NCI-H510A treated with DMSO at 0.1 percent for 48 hours (cell line): Measurements from ENCODE around the gene SUN2.
A peak's percentile ranks its signal among the peaks of the same experiment; 100 is the strongest.
"Not testable (repeated sequence)": the region's sequence is repeated elsewhere in the genome, so short reads cannot be mapped to it uniquely, and the experiment has no call there.

ENCODE experiments used
- DNase-seq: peaks from one replicate; lab custom pipeline; 2025; lab: John Stamatoyannopoulos, UW

Gene SUN2, protein sequence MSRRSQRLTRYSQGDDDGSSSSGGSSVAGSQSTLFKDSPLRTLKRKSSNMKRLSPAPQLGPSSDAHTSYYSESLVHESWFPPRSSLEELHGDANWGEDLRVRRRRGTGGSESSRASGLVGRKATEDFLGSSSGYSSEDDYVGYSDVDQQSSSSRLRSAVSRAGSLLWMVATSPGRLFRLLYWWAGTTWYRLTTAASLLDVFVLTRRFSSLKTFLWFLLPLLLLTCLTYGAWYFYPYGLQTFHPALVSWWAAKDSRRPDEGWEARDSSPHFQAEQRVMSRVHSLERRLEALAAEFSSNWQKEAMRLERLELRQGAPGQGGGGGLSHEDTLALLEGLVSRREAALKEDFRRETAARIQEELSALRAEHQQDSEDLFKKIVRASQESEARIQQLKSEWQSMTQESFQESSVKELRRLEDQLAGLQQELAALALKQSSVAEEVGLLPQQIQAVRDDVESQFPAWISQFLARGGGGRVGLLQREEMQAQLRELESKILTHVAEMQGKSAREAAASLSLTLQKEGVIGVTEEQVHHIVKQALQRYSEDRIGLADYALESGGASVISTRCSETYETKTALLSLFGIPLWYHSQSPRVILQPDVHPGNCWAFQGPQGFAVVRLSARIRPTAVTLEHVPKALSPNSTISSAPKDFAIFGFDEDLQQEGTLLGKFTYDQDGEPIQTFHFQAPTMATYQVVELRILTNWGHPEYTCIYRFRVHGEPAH

DNA sequence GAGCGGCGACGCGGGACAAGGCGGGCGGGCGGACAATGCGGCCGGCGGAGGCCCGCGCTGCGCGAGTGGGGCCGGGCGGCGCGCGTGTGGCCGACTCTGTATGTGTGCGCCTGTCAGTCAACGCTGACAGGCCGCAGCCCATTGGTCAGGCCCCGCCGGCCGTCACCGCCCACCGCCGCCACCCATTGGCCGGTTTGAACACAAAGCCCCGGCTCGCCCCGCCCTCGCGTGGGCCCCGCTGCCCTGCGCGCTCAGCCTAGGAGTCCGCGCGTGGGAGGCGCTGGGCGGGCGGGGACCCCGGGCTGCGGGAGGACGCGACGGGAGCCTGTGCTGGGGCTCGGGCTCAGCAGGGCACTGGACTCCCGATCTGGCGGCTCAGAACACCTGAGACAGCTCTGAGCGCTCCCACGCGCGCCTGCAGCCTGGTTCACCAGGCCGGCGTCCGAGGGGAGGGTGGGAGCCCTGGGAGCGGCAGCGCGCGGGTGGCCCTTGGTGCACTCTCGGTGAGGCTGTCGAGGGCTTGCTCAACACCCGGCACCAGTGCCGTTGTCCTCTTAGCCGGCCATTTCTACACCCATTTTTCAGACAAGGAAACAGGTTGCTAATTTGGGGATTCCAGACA is at the start of gene SUN2:
Gene SUN2, minus strand, starts transcription at position 88 of the 622 bp plus-strand sequence. CDS start 3,370 bp downstream, outside the sequence.
- peak; percentile 25 for DNase-seq

DNA sequence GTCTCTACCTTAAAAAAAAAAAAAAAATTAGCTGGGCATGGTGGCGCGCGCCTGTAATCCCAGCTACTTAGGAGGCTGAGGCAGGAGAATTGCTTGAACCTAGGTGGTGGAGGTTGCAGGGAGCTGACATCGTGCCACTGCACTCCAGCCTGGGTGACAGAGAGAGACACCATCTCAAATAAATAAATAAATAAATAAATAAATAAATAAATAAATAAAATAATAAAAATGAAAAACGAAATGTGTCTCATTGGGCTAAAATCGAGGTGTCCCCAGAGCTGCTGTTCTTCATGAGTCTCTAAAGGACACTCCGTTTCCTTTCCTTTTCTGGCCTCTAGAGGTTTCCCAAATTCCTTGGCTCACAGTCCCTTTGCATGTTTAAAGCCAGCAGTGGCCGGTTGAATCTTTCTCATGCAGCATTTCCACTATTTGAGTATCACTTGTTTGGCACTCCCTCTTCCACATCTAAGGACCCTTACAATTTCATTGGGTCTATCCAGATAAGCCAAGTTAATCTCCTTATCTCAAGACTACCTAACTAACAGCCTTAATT is 49.3 kb upstream of the SUN2 start:
- not testable (repeated sequence) for DNase-seq

DNA sequence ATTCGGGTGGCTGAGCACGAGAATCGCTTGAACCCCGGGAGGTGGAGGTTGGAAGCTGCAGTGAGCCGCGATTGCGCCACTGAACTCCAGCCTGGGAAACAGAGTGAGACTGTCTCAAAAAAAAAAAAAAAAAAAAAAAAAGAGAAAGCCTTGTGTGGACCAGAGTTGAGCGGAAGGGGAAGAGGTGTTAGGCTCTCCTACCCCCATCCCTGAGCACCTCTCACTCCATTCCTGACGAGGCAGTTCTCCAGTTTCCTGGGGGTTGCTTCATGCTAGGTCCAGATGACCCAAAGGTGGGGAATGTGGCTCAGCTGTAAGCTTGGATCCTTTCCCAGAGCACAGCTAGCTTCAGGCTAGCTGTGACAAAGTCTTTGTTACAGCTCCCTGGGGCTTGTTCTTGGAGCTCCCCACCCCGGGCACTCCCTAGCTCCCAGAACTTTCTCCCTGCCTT is 46.9 kb upstream of the SUN2 start:
- DNase-seq: no peak

DNA sequence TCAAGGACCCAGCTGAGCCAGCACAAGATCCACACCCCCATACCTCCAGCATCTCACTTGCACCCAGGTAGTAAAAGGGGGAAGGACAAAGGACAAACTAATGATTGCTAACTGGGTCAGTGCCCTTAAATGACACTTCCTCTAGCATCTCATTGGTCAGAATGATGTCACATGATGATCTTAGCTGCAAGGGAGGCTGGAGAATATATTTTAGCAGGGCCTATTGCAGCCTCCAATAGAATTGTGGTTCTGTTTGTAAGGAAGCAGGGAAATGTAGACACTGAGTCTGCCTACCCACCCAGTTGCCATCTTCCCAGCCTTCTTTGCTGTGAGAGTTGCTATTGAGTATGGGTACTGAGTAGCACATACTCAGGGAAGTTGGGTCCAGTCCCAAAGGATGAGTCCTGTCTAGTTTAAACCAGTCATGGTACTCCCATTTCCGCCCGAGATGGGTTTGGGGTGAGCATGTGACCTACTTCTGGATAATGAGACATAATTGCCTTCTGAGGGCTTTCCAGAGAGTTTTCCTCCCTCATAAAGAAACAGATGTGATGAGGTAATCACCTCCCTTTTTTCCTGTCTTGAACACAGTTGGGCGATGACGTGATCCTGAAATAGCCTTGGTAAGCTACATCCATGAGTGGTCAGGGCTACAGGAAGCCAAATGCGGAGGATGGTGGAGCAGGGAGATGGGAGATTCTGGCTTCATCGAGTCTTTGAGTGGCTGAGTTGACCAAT is 43.6 kb upstream of the SUN2 start:
- DNase-seq: no peak

DNA sequence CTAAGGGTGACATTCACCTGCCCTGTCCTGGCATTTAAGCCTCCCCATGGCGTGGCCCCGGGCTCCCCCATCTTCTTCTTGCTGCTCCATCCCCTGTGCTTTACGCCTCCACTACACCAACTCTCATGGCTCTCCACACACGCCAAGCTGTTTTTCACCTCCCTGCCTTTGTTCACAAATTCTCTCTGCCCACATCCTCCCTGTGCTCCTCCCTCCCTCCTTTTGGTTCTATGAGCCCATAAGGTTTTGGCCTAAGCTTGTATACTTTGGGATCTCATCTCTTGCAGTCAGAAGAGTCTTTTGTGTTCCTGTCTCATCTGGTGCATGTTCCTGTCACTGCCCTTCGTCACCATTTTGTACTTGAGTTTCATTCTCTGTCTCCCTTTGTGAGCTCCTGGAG is 42.7 kb upstream of the SUN2 start:
- DNase-seq: no peak

DNA sequence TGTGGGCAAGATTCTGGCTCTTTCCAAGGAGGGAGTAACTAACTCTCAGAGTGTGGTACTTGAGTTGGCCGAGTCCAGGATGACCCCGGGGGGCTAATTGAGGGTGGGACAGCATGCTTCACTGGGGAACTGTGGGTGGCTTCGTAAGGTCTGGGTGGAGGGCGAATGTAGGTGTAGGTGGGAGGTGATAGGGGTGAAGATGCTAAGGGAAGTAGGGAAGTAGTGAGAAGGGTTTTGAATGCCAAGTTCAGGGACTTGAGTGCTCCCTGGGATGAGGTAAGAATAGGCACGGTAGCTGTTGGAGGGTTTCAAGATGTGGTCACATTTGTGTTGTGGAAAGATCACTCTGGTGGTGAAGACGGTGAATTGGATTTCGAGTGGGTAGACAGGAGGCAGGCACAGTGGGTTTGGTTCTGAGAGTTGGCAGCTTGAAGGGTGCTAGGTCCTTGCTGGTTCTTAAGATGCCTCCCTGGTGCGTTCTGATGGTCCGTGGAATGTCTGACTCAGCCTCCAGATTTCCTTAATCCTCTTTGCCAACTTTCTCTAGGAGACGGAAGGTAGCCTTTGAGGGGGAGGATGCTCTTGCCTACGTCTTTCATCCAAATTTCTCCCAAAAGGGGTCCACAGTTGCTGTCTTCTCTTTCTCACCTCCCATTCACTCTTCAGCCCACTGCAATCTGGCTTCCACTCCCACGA is 40.6 kb upstream of the SUN2 start:
- no peak for DNase-seq

DNA sequence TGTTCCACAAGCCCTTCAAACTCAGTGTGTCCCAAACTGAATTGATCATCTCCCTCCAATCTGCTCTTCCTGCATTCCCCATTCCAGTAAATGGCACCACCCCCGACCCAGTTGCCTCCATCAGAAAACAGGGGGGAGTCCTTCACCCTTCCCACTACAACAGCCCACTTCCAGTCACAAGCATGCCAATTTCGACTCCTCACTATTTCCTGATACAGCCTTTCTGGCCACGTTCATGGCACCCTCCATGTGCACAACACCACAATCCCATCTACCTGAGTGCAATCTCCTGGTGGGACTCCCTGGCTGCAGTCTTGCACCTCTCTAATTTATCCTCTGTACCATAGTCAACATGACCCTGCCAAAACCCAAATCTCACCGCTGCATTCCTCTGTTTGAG is 39.8 kb upstream of the SUN2 start:
- no peak for DNase-seq

DNA sequence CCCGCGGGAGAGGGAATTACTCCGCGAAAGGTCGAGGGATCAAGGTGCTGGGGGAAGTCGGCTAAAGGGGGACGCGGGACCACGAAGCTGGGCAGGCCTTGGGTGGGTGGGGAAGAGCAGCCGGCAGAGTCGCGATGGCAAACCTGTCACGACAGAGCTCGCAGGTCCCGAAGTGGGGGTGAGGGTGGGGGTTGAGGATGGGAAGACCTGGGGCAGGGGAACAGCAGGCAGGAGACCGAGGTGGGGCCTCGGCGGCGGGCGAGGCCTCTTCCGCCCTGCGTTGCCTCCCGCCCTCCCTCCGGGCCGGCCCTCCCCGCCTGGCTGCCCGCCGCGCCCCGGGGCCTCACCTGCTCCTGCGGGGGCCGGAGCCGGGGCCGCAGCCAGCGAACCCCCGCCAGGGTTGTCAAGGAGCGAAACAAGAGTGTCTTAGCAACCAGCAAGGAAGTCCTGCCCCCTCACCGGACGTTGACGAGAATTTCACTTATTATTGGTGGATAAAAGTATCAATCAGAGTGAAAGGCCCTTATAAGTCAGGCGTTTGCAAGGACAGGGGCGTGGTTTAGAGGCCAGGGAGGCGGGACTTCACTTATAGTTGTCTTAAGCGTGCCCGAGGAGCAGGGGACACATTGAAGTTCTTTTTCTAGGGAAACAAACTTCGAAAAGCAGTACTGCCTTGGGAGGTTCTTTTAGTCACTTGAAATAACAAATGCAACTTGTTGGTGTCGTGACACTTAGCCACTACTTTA is 38.1 kb upstream of the SUN2 start, which contains the start of gene DNAL4:
Gene DNAL4, minus strand, starts transcription at position 423 of the 746 bp plus-strand sequence. CDS start 11,412 bp downstream, outside the sequence.
- peak; percentile 93 for DNase-seq

DNA sequence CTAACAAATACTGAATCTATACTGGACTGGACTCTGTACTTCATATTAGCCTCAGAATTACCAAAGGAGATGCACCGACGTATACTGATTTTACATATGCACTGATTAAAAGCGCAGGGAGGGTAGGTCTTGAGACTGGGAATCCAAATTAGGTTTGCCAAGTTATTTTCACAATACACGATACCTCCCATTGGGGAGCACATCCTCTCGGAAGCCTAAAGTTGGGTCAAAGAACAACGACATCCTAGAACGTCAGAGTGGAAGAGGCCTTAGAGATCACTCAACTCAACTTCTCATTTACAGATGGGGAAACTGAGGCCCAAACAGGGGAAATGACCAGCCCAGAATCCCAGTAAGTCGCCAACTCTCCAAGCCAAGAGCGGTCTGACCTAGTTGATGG is 37.5 kb upstream of the SUN2 start:
- no peak for DNase-seq

DNA sequence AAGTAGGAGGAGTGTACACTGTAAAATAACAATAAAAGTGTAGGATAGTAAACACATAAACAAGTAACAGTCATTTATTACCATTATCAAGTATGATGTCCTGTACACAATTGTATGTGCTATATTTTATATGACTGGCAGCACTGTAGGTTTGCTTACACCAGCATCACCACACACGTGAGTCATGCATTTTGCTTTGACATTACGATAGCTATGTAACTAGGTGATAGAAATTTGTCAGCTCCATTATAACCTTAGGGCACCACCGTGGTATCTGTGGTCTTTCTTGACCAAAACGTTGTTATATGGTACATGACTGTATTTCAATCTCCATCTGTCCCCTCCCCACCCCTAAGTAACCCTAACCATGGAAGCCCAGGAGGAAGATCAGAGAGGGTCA is 37.0 kb upstream of the SUN2 start:
- no peak for DNase-seq

DNA sequence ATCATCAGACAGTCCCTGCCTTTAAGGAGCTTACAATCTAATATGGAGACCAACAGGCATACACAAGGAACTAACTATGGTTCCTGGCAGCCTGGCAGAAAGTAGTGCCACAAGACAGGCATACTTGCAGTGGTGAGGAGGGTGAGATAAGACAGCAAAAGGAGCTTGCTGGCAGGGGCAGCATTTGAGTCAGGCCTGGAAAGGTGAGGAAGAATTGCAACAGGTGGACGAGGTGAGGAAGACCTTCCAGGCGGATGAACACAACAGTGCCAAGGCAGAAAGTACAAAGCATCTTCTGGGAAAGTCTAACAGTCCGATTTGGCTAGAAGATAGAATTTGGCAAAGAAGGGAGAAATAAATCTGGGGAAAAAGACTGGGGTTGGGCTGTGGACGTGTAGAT is 33.8 kb upstream of the SUN2 start:
- no peak for DNase-seq

DNA sequence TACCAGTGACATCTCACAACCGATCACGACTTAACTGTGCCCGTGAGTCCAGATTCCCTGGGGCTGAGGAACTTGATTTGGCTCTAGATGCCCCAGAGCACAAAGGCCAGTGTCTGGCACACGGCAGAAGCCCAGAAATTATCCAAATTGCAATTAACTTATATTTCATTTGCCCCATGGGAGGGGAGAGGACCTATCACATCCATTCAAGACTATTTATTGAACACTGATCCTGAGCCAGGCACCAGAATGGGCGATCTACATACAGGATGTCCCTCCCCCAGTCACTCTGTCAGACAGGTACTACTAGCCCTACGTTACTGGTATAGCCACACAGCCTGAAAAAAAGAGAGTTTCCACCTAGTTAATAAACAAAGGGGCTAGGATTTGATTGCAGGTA is 33.0 kb upstream of the SUN2 start:
- DNase-seq: no peak

DNA sequence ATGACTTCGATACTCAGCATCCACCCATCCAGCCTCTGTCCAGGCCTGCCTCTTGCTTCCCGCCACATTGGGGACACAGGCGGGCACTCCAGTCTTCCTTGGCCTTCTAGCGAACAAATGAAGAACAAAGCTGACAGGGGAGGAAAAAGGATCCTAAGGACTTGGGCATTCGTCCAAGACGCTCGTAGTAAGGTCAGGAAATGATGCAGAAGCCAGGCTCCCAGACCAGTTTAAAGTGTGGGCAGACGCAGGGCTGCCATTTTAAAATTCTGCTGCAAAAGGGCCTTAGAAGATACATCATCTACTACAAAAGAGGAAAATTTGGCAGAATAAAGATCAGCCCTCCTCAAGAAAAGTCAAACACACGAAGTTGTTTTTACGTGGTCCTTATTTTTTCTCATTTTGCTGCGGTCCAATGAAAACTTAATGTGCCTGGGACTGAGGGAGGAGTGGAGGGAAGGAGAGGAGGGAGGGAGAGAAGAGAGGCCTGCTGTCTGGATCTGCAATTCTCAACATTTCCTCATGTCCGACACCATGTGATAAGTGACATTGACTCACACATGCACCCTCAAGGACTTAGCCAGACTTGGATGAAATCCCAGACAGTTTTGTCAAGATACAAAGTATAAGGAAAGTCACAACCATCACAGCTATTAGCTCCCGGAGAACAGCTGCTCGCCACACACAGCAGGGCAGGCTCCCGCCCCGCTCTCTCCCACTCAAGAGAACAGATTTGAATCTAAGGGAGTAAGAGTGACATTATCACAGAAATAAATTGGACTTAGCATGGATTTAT is 32.4 kb upstream of the SUN2 start:
- DNase-seq: no peak

DNA sequence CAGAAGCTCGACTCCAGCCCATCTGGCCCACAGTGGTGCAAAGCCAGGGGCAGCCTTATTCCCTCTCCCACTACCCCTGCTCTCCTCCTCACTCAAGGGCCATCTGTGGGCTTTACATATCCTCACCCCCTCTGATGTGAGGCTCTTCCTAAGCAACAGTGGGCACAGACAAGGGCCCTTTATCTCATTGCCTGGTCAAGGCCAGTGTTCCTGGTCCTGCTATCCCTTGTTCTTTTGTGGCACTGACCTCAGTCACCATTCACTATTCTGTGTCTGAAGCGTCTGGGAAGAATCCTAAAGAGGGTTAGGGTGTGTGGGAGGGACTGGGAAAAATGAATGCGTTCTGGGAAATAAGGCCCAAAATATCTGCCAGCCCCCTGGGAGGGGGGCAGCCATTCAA is 30.8 kb upstream of the SUN2 start:
- DNase-seq: no peak

DNA sequence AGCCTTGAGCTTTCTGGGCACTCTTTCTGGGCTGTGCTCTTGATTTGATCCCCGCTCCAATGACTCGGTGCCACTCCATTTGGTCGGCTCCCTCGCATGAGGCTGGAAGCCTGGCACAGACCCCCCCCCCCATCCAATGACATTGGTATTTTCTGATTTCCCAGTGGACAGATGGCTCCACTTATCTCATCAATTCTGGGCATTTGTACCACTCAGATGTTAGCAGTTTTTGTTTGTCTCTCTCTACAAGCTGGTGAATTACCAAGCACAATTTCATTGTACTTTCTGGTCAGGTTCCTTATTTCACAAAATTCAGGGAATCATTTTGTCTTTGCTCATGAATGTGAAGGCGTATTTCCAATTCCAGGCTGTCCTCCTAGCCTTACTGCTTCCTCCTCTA is 29.1 kb upstream of the SUN2 start:
- no peak for DNase-seq

DNA sequence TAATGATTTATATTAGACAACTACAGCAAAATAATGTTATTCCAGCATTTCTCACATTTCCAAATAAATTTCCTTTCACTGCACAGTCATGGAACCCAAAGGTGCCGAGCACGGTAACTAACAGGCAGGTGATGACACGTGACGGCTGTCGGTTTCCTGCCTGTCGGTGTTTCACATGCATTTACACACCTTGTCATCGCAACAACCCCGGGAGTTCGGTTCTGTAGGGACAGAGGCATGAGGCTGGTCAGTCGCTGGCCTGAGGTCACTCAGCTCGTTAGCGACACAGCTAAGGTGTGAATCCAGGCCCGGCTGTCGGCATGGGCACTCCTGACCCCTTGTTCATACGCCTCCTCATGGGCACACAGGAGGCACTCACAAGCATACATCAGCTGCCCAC is 28.2 kb upstream of the SUN2 start:
- no peak for DNase-seq

DNA sequence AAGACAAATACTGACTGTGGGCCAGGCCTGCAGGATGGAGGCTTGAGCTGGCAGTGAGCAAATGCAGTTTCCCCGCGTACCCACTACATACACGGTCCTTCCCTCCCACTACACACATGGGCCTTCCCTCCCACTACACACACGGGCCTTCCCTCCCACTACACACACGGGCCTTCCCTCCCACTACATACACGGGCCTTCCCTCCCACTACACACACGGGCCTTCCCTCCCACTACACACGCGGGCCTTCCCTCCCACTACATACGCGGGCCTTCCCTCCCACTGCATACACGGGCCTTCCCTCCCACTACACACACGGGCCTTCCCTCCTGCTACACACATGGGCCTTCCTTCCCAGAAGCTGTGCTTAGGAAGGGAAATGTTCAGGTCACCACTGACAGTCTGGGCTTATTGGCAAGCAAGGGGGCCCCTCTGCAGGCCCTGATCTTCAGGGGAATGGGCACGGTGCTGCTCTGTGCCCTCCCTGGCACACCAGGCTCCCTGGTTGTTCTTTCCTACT is 27.4 kb upstream of the SUN2 start:
- no peak for DNase-seq

DNA sequence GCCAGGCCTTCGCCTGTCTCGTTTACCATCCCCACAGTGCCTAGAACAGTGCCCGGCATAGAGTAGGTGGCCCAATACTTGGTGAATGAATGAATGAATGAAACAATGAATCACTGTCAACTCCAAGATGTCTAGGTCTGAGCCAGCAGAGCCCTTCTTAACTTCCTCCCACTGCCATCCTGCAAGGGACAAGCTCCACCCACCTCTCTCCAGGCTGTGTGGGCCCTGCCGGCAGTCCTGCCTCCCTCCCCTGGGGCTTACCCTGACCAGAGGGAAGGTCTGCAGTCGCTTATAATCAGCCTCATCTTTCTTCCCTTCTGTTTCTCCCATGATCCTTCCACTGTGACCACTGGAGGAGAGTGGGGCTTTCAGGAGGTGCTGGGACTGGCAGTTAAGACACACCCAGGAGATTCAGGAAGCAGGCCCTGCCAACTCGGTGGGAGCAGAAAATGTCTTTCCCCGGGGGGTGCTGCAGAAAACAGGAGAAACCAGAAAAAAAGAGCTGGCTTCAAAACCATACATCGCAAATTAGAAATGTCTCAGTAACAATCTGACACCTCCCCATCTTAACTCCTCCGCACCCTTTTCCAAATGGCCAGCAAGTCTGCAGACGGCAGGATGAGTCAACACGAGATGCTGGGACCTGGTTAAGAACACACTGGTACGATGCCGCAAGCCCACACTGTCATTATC is 26.8 kb upstream of the SUN2 start:
- DNase-seq: no peak

DNA sequence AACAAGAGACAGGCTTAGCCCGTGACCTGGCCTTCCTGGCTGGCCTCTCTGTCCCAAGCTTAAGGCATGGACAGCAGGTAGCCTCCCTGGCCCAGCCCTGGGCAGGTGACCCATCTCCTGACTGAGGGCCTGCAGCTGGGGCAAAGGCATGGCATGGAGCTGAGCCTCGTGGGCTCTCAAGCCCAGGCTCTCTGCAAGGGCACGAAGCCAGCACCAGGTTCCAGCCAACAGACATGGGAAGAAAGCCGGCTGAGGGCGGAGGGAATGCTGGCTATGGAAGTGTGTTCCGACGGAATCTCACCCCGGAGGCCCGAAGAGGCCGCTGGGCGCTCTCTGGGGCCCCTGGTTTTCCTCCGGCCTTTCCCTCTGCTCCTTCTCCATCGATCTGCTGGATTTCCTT is 25.2 kb upstream of the SUN2 start:
- no peak for DNase-seq
